ENCODE results near the gene COL6A5.

DNA sequence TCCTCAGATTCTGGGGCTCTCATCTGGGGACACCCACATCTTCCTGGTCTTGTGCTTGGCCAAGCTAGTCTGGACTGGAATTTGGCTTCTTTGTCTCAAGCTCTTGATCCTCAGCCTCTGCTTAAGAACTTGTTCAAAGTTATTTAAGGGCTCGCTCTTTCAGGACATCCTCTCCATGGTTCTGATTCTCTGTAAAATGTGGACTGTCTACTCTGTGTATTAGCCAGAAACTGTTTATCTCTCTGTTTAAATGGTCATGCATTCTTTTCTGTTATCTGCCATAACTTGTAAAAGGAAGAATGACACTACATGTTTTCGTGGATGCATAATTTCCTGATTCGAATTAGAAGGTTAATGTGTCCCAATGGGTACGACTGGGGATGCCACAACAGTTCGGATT, 79.4 kb downstream of the COL6A5 start:
- TF ChIP-seq, protein P1, sequence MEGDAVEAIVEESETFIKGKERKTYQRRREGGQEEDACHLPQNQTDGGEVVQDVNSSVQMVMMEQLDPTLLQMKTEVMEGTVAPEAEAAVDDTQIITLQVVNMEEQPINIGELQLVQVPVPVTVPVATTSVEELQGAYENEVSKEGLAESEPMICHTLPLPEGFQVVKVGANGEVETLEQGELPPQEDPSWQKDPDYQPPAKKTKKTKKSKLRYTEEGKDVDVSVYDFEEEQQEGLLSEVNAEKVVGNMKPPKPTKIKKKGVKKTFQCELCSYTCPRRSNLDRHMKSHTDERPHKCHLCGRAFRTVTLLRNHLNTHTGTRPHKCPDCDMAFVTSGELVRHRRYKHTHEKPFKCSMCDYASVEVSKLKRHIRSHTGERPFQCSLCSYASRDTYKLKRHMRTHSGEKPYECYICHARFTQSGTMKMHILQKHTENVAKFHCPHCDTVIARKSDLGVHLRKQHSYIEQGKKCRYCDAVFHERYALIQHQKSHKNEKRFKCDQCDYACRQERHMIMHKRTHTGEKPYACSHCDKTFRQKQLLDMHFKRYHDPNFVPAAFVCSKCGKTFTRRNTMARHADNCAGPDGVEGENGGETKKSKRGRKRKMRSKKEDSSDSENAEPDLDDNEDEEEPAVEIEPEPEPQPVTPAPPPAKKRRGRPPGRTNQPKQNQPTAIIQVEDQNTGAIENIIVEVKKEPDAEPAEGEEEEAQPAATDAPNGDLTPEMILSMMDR (IDR thresholded peaks at IDR 0.05): no peak
- TF ChIP-seq POLR2A (IDR thresholded peaks at IDR 0.05): no peak
